ENCODE measurements around the gene STING1.

- TF ChIP-seq, protein P1, sequence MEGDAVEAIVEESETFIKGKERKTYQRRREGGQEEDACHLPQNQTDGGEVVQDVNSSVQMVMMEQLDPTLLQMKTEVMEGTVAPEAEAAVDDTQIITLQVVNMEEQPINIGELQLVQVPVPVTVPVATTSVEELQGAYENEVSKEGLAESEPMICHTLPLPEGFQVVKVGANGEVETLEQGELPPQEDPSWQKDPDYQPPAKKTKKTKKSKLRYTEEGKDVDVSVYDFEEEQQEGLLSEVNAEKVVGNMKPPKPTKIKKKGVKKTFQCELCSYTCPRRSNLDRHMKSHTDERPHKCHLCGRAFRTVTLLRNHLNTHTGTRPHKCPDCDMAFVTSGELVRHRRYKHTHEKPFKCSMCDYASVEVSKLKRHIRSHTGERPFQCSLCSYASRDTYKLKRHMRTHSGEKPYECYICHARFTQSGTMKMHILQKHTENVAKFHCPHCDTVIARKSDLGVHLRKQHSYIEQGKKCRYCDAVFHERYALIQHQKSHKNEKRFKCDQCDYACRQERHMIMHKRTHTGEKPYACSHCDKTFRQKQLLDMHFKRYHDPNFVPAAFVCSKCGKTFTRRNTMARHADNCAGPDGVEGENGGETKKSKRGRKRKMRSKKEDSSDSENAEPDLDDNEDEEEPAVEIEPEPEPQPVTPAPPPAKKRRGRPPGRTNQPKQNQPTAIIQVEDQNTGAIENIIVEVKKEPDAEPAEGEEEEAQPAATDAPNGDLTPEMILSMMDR (IDR thresholded peaks at IDR 0.05) = no peak
- TF ChIP-seq TCF7L2 (IDR thresholded peaks at IDR 0.05; ENCODE audit: low read depth, low read length) = no peak
Measured at GRCh38 chr5:139461698-139462097, 20.9 kb downstream of the STING1 start.
